AG04450 (cell line): Measurements from ENCODE around the gene NFIC. TPM values are rescaled to one million over a fixed set of nuclear protein-coding genes. Genes with fewer than 3 reads are reported as not detected.

ENCODE experiments used
- CTCF ChIA-PET: fragments of 300-600, 350-600 bp; formaldehyde crosslinking; extraction: SDS; loops from one replicate; lab custom pipeline; 2022; ENCODE audit warnings: antibody characterized with exemption, inconsistent platforms; lab: Charles Lee
- POLR2A ChIA-PET: fragments of 350-600 bp; formaldehyde crosslinking; extraction: SDS; loops from one replicate; lab custom pipeline; 2021; ENCODE audit warnings: antibody characterized with exemption, inconsistent platforms; lab: Yijun Ruan, JAX
- DNase-seq: peaks from one replicate; pipeline ENCODE4 v3.0.0-alpha.2; 2011; ENCODE audit warnings: low read depth, low spot score
- H3K27ac ChIP-seq: one replicate; pipeline ENCODE4 v1.5.1; 2012; ENCODE audit warnings: low read depth, low read length, control low read depth
- H3K27me3 ChIP-seq: one replicate; pipeline ENCODE4 v1.6.0; 2012; ENCODE audit warnings: low read length; ENCODE audit not compliant: control insufficient read depth, insufficient read depth
- H3K4me3 ChIP-seq: 2 replicates; pipeline ENCODE4 v1.5.1; 2011; ENCODE audit warnings: mild to moderate bottlenecking, low read depth, low read length, control low read depth
- H3K9me3 ChIP-seq: 2 replicates; pipeline ENCODE4 v1.5.1; 2012; ENCODE audit warnings: low read length; ENCODE audit not compliant: control insufficient read depth, insufficient read depth
- CTCF ChIP-seq: IDR thresholded peaks from 2 replicates; pipeline ENCODE4 v1.5.1; 2011; ENCODE audit warnings: low read depth, low read length, control low read depth, inconsistent platforms
- polyA plus RNA-seq: library from polyadenylated mRNA; depleted of rRNA; stranded (reverse); fragments of >200 nt; gene quantifications from 2 replicates; pipeline ENCODE4 v1.2.3, GENCODE V29; 2011

The NFIC gene
- polyA plus RNA-seq, 1 experiment, result 3.9 TPM

- ChIA-PET CTCF (no interaction called here), POLR2A (no interaction called here)
- TF ChIP-seq CTCF, result no peak
- Histone ChIP-seq H3K4me3 (no peak overlapping the region), H3K27ac (no peak overlapping the region), H3K9me3 (no peaks in the 10 kb centered on the region; the same call in 1 of the 2 replicates), H3K27me3 (peaks cover 15% of the 10 kb centered on the region)
- DNase-seq, result no peak
These were observed 45.5 kb upstream of the NFIC start for GRCh38 chr19:3320853-3321252.

DNA sequence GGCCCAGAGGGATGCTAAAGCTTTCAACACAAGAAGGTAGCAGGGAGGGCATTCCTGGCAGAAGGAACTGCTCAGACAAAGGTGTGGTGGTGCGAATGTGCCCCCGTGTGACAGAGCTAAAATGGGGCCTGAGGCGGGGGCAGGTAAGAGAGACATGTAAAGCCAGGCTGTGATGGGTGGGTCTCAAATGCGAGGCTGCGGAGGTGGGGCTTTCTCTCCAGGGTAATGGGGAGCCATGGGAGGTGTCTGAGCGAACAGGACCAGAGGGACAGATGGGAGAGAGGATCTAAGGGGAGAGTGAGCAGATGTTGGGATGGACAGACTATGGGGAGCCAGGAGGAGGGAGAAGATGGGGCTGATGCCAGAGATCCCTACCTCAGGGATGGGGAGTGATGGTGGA is 44.7 kb upstream of the NFIC start:
- ChIA-PET POLR2A (no interaction called here), CTCF (no interaction called here)
- H3K27ac ChIP-seq, result no peak overlapping the region
- no peaks in the 10 kb centered on the region; the same call in 1 of the 2 replicates for H3K9me3 ChIP-seq
- H3K27me3 ChIP-seq, result peaks cover 13% of the 10 kb centered on the region
- DNase-seq, result no peak
- no peak for TF ChIP-seq CTCF
- no peak overlapping the region for H3K4me3 ChIP-seq

DNA sequence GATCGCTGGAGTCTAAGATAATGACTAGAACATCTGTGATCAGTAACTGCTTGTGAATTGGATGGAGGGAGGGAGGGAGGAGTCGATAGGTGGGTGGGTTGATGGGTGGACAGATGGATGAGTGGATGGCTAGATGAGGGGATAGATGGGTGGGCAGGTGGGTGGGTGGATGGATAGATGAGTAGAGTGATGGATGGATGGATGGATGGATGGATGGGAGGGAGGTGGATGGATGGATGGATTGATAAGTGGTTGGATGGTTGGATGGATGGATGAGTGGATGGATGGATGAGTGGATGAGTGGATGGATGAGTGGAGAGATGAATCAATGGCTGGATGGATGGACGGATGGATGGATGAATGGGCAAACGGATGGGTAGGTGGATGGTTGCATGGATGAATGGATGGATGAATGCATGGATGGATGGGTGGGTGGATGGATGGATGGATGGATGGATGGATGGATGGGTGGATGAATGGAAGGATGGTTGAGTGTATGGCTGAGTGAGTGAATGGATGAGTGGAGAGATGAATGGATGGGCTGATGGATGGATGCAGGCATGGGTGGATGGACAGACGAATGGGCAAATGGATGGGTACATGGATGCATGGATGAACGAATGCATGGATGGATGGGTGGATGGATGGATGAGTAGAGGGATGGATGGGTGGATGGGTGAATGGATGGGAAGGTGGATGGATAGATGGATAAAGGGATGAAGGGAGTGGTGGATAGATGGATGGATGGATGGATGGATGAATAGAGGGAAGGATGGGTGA is 44.0 kb upstream of the NFIC start:
- POLR2A ChIA-PET, result interaction anchor here (0.6 kb wide), 1 partner anchor 57 kb away, joined by 3 read pairs; no protein-coding TSS in a partner anchor
- DNase-seq, result no peak
- CTCF ChIA-PET, result interaction anchor here (1.3 to 1.5 kb wide), 2 partner anchors 108 to 163 kb away, joined by 4 to 10 read pairs; no protein-coding TSS in a partner anchor
- TF ChIP-seq CTCF, result no peak
- H3K4me3 ChIP-seq, result no peak overlapping the region
- H3K27ac ChIP-seq, result no peak overlapping the region
- H3K9me3 ChIP-seq, result no peaks in the 10 kb centered on the region; the same call in 1 of the 2 replicates
- H3K27me3 ChIP-seq, result peaks cover 13% of the 10 kb centered on the region

GRCh38 chr19:3323026-3323425 is 43.4 kb upstream of the NFIC start:
- no peak for DNase-seq
- Histone ChIP-seq H3K27me3 (peaks cover 13% of the 10 kb centered on the region), H3K9me3 (no peaks in the 10 kb centered on the region; the same call in 1 of the 2 replicates), H3K27ac (no peak overlapping the region), H3K4me3 (no peak overlapping the region)
- ChIA-PET CTCF (interaction anchor here (1.0 to 1.5 kb wide), 6 partner anchors 18 to 162 kb away, joined by 3 to 10 read pairs (median 4); no protein-coding TSS in a partner anchor), POLR2A (interaction anchor here (0.6 kb wide), 1 partner anchor 56 kb away, joined by 3 read pairs; no protein-coding TSS in a partner anchor)
- TF ChIP-seq CTCF, result no peak

GRCh38 chr19:3323658-3324057 is 42.7 kb upstream of the NFIC start:
- no peak for TF ChIP-seq CTCF
- Histone ChIP-seq H3K4me3 (no peak overlapping the region), H3K9me3 (no peaks in the 10 kb centered on the region; the same call in 1 of the 2 replicates), H3K27me3 (peaks cover 13% of the 10 kb centered on the region), H3K27ac (no peak overlapping the region)
- no peak for DNase-seq
- CTCF ChIA-PET, result interaction anchor here (0.9 to 1.5 kb wide), 8 partner anchors 12 to 161 kb away, joined by 3 to 10 read pairs (median 3); no protein-coding TSS in a partner anchor
- POLR2A ChIA-PET, result no interaction called here
